NCI-H2196 treated with DMSO at 0.1 percent for 48 hours (cell line): ENCODE results near the gene OXCT2.
A peak's percentile ranks its signal among the peaks of the same experiment; 100 is the strongest.
"Not testable (repeated sequence)": the region's sequence is repeated elsewhere in the genome, so short reads cannot be mapped to it uniquely, and the experiment has no call there.

Experiments used
- DNase-seq: peaks from one replicate; lab custom pipeline; 2025; ENCODE audit not compliant: unreplicated experiment; lab: John Stamatoyannopoulos, UW

Gene OXCT2

DNA sequence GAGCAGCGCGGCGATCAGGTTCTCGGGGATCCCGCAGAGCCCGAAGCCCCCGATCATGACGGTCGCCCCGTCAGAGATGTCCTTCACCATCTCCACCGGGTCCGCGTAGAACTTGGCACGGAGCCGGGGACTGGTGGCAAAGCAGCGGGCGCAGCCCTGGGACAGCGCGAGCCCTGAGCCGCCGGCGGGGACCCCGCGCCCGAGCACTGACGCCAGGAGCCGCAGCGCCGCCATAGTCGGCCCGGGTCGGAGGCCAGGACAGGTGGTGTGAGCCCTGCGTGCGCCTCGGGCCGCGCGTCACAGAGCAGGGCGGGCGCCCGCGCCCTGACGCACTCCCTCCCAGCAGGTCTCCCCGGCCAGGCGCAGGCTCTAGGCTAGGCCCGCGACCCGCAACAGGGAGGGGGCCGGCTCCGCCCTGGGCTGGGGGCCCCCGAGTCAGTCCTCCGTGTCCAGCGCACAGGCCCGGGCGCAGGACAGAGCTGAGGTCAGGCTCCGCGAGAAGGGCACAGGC is at the start of gene OXCT2:
Gene OXCT2, minus strand, starts transcription at position 327 of the 511 bp plus-strand sequence. Its CDS starts 93 bp downstream, at position 234.
- not testable (repeated sequence) for DNase-seq

DNA sequence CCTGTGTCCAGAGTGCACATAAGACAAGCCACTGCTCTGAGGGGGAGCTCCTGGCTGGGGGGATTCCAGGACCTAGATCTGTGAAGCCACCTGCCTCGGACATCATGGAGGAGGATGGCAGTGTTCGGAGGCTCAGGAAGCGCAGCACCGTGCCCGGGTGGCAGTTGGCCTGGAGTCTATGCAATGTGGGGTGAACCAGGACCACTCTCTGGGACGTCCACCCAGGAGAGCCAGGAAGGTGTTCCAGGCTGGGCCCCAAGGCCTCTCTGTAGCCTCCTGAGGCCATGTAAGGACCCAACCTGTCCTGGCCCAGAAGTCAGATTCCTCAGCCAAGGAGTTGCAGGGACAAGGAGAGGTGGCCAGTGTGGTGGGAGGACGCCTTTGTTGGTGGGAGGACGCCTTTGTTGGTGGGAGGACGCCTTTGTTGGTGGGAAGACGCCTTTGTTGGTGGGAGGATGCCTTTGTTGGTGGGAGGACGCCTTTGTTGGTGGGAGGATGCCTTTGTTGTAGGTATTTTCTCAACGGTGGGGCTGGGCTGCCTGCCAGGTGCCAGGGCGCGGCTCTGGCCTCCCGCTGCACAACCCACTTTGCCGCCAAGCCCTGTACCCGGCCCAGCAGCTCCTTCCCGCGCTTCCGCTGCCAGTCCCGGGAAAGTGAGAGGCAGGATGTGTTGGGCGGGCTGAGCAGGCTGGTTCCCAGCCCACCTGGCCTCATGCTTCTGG is 48.1 kb upstream of the OXCT2 start:
- no peak for DNase-seq

DNA sequence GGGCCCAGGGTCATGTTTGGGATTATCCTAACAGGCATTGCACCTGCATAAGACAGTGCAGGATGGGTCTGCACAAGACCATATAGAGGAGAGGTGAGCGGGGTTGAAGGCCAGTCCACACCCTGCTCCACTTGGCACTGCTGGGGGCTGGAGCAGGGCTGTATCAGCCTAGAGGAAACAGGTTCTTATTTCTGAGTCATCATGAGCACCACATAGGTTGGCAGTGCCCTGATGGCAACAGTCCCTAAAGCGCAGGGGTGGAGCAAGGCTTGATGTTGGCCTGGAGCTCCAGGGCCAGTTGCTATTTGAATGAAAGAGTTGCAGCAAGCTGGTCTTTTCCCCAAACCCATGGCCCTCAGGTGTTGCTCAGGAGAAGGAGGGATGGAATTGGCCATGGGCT is 47.3 kb upstream of the OXCT2 start:
- no peak for DNase-seq

DNA sequence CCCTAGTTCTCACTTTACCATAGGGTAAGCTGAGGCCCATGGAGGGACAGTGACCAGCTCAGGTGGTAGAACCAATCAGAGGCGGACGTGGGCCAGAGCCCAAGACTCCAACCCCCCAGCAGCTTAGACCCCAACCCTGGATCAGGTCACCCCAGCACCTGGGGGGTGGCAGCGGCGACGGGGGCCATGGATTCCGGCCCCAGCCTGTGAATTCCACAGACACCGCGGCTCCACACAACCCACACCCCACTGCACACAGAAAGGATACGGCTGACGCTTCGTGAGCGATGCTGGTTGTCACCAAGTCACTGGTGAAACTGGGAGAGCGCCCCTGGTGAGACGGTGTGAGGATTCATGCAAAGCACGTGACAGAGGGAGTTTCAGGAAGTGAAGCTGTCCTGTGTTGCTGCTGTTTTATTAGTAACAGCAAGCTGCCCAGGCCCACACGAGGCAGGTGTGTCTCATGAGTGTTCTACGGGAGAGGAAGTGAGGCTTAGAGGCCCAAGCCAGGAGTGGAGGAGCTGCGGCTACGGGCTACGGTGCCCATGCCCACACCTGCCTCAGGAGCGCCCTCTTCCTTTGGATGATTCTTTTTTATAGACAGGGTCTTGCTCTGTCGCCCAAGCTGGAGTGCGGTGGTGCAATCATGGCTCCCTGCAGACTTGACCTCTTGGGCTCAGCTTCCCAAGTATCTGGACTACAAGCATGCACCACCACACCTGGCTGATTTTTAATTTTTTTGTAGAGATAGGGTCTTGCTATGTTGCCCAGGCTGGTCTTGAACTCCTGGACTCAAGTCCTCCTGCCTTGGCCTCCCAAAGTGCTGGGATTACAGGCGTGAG is 46.2 kb upstream of the OXCT2 start:
- DNase-seq = peak; percentile 93

DNA sequence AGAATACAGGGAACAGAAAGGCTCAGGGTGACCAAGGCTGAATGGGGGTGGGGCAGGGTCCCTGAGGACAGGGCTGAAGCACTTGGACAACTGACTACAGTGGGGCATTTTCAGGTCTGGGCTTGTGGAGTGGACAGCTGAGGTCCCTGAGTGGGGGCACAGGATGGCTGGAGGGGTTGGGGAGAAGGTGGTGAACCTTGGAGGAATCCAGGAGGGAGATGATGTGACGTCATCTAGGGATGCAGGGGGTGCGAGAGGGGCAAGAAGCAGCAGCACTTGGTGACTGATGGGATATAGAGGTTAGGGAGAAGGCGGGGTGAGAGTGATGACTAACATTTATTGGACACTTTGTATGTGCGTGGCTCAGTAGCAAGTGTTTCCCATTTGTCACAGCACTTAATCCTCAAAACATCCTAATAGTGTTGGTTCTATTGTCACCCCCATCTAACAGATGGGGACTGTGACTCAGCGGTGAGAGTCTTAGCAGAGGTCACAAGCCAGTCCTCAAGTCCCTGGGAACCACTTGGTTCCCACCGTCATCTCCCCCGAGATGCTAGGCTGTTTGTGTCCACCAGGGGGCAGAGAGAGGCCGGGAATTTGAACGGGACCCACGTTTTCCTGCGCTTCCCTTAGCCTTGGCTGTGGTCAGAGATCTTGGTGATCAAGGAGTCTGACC is 45.4 kb upstream of the OXCT2 start:
- peak; percentile 73 for DNase-seq

DNA sequence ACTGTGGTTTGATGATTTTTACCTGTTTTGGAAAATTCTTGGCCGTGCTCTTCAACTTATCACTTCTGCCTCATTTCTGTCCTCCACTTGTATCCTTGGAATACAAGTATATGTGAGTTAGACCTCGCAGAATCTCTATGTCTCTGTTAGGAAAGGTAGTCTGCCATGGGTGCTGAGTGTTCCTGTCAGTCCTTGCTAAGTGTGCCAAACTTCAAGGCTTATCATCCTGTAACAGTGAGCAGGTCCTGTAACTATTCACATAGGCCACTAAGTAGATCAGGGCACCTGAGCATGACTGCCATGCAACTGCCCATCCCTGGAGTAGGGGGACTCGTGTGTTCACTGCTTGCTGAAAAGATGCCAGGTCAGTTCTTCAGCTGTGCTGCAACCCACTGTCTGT is 41.8 kb upstream of the OXCT2 start:
- DNase-seq = no peak

DNA sequence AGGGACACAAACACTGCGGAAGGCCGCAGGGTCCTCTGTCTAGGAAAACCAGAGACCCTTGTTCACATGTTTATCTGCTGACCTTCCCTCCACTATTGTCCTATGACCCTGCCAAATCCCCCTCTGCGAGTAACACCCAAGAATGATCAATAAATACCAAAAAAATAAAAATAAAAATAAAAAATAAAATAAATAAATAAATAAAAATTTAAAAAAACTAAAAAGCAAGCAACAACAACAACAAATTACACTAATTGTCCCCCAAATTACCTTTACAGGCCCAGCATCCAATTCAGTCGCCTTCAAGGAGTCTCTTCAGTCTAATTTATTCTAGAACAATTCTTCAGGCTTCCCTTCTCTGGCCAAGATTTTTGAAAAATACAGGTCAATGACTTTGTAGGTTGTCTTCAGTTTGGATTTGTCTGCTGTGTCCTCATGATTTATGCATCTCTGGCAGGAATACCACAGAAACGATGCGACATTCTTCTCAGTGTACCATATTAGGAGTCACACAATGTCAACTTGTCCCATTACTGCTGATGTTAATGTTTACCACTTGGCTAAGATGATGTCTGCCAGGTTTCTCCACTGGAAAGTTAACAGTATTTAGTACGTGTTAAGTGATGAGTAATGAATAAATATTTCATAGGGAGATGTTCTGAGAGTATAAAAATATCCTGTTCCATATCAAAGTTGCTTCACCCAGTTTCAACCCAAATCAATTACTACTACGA is 37.8 kb upstream of the OXCT2 start:
- DNase-seq = no peak

DNA sequence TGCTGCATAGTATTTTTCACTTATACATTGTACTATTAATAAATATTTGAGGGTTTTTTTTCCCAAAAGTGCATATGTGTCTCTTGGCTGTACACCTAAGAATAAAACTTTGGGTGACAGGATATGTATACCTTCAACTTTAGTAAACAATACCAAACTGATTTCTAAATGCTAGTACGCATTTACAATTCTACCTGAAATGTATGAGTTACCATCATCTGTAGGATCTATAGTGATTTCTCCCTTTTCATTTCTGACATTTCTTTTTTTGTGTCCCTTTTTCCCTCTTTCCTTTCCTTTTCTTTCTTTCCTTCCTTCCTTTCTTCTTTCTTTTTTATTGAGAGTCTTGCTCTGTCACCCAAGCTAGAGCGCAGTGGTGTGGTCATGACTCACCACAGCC is 34.2 kb upstream of the OXCT2 start:
- no peak for DNase-seq

DNA sequence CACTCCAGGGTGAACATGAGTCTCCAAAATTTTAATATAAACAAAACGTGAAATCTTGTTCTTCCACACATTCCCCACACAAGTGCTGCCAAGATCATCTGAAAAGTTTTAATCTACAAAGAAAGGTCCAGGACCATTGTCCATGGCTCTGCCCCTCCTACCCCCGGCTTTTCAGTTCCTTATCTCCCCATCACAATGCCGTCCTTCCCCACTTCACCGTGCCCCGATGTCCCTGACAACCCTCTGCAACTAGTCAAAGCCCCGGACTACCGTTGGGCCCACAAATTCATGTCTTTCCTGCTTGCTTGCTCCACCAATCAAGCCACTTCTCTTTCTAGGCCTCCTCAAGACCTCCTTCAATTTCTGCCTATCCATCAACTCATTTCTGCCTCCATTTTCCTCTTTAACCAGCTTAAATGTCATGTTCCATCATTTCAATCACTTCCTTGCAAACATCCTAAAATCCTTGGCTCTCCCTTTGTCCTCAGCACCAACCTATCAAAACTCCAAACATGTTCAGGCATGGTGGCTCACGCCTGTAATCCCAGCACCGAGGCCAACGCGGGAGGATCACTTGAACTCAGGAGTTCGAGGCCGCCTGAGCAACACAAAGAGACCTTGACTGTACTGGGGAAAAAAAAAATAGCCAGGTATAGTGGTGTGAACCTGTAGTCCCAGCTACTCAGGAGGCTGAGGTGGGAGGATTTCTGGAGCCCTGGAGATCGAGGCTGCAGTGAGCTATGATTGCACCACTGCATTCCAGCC is 31.5 kb upstream of the OXCT2 start:
- no peak for DNase-seq

DNA sequence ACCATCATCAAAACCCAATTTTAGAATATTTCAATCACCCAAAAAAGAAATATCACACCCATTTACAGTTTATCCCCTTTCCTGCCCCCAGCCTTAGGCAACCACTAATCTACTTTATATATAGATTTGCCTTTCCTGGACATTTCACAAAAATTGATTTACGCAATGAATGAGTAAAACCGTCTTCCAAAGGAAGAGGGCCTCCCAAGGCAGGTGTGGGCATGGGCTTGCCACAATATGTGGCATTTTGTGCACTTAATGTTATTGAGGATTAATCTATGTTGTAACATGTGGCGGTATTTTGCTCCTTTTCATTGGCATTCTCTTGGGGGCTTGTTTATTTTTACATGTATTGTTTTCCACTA is 29.3 kb upstream of the OXCT2 start:
- no peak for DNase-seq

DNA sequence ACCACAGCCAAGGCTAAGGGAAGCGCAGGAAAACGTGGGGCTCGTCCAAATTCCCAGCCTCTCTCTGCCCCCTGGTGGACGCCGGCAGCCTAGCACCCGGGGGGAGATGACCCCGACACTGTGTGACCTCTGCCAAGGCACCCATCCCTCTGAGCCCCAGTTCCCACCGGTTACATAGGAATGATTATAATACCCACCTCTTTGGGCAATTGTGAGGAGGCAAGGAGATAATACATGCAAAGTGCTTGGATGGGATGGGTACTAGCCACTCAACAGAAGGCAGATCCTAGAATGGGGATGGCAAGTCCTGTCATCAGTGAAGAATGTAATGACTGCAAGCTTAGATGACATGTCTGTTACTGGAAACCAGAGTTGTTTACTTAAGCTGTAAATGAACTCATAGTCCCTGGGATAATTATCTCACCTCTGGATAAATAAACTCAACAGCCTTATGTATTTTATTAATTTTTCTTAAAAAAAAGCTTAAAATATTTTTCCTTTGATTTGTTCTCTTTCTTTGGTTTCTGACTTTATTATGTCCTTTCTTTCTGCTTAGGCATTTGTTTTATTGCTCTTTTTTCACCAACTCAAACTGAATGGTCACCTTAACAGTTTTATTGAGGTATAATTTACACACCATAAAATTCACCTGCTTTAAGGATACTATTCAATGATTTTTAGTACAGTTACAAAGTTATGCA is 28.8 kb upstream of the OXCT2 start:
- DNase-seq = peak; percentile 86

DNA sequence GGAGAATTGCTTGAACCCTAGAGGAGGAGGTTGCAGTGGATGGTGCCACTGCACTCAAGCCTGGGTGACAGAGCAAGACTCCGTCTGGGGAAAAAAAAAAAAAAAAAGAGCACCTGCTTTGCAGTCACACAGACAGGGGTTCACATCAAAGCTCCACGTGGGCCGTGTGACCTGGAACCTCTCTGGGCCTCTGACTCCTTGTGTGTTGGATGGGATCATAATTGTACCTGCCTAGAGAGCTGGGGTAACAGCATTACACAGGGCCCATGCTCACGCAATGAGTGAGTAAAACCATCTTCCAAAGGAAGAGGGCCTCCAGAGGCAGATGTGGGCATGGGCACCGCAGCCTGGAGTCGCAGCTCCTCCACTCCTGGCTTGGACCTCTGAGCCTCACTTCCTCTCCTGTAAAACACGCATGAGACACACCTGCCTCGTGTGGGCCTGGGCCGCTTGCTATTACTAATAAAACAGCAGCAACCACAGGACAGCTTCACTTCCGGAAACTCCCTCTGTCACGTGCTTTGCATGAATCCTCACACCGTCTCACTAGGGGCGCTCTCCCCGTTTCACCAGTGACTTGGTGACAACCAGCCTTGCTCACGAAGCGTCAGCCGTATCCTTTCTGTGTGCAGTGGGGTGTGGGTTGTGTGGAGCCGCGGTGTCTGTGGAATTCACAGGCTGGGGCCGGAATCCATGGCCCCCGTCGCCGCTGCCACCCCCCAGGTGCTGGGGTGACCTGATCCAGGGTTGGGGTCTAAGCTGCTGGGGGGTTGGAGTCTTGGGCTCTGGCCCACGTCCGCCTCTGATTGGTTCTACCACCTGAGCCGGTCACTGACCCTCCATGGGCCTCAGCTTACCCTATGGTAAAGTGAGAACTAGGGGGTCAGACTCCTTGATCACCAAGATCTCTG is 28.0 kb upstream of the OXCT2 start:
- DNase-seq = peak; percentile 82

DNA sequence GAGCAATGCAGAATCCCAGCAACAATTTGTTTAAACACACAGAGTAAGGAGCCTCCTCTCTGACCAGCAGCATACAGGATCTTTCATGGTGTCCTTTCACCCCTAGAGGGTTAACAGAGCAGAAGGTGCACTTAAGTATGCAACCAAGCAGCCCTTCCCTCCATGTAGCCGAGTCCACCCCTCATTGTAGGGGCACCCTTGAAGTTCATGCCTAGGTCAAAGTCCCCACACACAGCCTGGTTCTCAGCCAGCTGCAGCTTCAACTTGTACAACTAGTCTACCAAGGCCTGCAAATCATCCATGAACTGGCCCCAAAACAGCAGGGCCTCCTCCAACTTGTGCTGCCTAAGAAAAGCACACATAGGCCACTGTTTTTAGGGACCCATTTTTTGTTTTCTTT is 24.5 kb upstream of the OXCT2 start:
- DNase-seq = no peak

DNA sequence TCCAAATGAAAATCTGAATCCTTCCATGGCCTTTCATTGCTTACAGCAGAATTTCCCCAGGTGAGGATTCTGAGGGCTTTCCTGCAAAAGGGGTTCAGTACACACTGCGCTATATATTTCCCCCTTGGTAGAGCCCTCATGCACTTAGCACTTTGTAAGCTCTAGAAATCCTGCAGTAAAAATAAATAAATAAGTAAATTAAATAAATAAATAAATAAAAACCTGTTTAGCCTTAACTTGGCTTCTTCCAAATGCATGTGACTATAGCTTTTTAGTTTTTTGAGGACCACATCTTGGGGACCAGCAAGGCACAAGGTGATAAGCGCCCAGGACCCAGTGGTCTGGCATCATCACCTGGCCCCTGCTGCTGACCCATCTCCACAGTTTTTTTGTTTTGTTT is 20.7 kb upstream of the OXCT2 start:
- DNase-seq = no peak

DNA sequence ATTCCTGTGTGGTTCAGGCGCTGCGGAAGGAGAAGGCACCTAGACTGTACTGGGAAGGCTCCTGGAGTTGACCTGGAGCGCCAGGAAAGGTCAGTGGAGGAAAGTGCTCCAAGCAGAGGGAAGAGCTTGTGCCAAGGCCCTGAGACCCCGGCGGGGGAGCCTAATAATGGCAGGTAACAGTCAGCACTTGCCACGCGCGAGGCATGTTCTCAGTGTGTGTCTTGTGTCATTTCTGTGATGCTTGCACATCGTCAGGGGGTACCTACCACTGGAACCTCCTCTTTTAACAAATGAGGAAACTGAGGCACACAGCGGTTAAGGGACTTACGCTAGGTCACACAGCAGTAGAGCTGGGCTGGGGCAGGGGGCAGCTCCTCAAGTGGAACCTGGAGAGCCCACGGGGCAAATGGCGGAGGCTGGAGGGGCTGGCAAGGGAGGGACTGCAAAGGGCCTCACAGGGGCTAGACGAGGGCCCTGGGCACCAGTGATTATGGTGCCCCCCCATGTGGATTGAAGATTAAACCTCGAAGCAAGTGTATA is 18.5 kb upstream of the OXCT2 start:
- DNase-seq = no peak

DNA sequence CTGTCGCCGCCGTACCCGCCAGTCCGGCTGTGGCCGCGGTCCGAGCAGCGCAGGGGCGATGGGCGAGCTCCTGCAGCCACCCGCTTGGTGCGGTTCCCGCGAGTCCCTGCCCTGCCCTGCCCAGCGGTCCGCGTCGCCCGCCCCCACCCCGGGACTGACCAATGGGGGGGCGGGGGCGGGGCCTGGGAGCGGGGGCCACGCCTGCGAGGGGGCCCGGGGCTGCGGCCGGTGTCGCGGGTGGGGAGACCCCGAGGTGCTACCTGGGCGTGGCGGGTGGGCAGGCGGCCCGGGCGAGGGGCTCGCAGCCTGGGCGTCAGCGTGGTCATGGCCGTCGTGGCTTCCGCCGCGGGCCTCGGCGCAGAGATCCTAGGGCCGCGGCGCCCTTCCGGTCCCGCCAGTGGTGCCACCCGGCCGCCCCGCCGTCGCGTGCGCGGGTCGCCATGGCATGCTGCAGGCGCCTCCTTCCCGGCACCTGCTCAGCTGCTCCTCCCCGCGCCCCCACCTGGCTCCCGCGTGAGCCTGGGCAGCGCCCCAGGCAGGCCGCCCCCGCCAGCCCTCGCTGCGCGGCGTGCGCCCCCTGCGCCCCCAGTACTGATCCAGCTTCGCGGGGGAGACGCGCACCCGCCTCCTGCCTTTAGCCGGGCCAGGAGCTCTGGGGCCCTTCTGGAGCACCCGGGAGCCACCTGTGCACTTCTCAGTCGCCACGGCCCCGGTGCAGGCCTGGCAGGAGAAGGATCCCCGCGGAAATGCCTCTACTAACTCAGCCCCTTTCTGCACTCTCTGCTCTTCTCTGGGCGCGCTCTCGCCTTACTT is 17.8 kb upstream of the OXCT2 start, which contains the start of gene BMP8B:
Gene BMP8B, minus strand, starts transcription at position 108 of the 813 bp plus-strand sequence. CDS start 380 bp downstream, outside the sequence.
- peak; percentile 53 for DNase-seq

DNA sequence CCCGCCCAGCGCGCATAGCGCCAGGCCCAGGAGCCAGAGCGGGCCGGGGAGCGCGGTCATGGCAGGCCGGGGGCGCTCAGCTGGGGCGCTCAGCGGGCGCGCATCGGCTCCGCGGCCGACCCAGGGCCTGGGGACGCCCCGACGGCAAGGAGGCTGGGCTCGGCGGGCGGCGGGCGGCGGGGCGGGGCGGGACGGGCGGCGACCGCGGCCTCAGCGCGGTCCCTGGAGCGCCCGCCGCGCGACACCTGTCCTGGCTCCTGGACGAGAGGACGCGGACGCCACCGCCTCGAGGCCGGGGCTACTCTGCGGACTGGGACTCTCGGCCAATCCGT is 17.2 kb upstream of the OXCT2 start:
- no peak for DNase-seq
